H9 (cell line): ENCODE measurements around the gene PRKAR1A. TPM values are rescaled to one million over a fixed set of nuclear protein-coding genes. Genes with fewer than 3 reads are reported as not detected.

ENCODE experiments used
- DNase-seq: peaks from one replicate; pipeline ENCODE4 v3.0.0-alpha.2; 2017
- H2AFZ ChIP-seq: one replicate; pipeline ENCODE4 v1.6.1; 2013; ENCODE audit warnings: mild to moderate bottlenecking, low read length, control low read depth, moderate library complexity
- H2AK5ac ChIP-seq: 2 replicates; pipeline ENCODE4 v1.6.1; 2013; ENCODE audit warnings: low read length, control low read depth, mixed read lengths; ENCODE audit not compliant: insufficient read length
- H2BK120ac ChIP-seq: one replicate; pipeline ENCODE4 v1.6.1; 2013; ENCODE audit warnings: low read depth, mild to moderate bottlenecking, low read length, control low read depth, inconsistent platforms; ENCODE audit not compliant: poor library complexity, severe bottlenecking
- H2BK12ac ChIP-seq: 2 replicates; pipeline ENCODE4 v1.6.1; 2013; ENCODE audit warnings: low read length, control low read depth, mixed read lengths, low read depth; ENCODE audit not compliant: insufficient read length
- H2BK15ac ChIP-seq: 2 replicates; pipeline ENCODE4 v1.6.1; 2013; ENCODE audit warnings: low read depth, low read length, control low read depth
- H2BK20ac ChIP-seq: one replicate; pipeline ENCODE4 v1.6.1; 2013; ENCODE audit warnings: low read depth, mild to moderate bottlenecking, low read length, control low read depth, inconsistent platforms; ENCODE audit not compliant: poor library complexity, severe bottlenecking
- H2BK5ac ChIP-seq: 2 replicates; pipeline ENCODE4 v1.6.1; 2013; ENCODE audit warnings: low read length, control low read depth, mixed read lengths; ENCODE audit not compliant: insufficient read length
- H3K14ac ChIP-seq: 2 replicates; pipeline ENCODE4 v1.6.1; 2013; ENCODE audit warnings: low read length, control low read depth; ENCODE audit not compliant: insufficient read depth
- H3K18ac ChIP-seq: 2 replicates; pipeline ENCODE4 v1.6.1; 2013; ENCODE audit warnings: low read depth, mild to moderate bottlenecking, mixed read lengths, low read length, control low read depth; ENCODE audit not compliant: insufficient read length
- H3K23ac ChIP-seq: 2 replicates; pipeline ENCODE4 v1.6.1; 2013; ENCODE audit warnings: low read length, control low read depth, mixed read lengths, low read depth; ENCODE audit not compliant: insufficient read length
- H3K23me2 ChIP-seq: 2 replicates; pipeline ENCODE4 v1.6.1; 2013; ENCODE audit warnings: low read depth, mild to moderate bottlenecking, mixed read lengths, low read length, control low read depth; ENCODE audit not compliant: insufficient read length, poor library complexity, severe bottlenecking
- H3K27ac ChIP-seq: 2 replicates; pipeline ENCODE4 v1.5.1; 2013; ENCODE audit warnings: low read length, control low read depth, mixed read lengths, low read depth; ENCODE audit not compliant: insufficient read length
- H3K27me3 ChIP-seq: 2 replicates; pipeline ENCODE4 v1.6.1; 2013; ENCODE audit warnings: low read length, control low read depth, inconsistent platforms; ENCODE audit not compliant: insufficient read depth
- H3K4ac ChIP-seq: 2 replicates; pipeline ENCODE4 v1.6.1; 2013; ENCODE audit warnings: low read depth, mild to moderate bottlenecking, control low read depth, inconsistent platforms, low read length, moderate library complexity
- H3K4me1 ChIP-seq: 2 replicates; pipeline ENCODE4 v1.6.1; 2013; ENCODE audit warnings: low read length, control low read depth, inconsistent platforms; ENCODE audit not compliant: insufficient read depth
- H3K4me2 ChIP-seq: 2 replicates; pipeline ENCODE4 v1.6.1; 2013; ENCODE audit warnings: low read length, control low read depth, mixed read lengths; ENCODE audit not compliant: insufficient read length, insufficient read depth
- H3K56ac ChIP-seq: 2 replicates; pipeline ENCODE4 v1.6.1; 2013; ENCODE audit warnings: low read depth, mild to moderate bottlenecking, mixed read lengths, low read length, control low read depth; ENCODE audit not compliant: insufficient read length
- H3K79me1 ChIP-seq: 2 replicates; pipeline ENCODE4 v1.6.1; 2013; ENCODE audit warnings: low read depth, mild to moderate bottlenecking, moderate library complexity, low read length, control low read depth, inconsistent platforms; ENCODE audit not compliant: insufficient read depth, poor library complexity, severe bottlenecking
- H3K79me2 ChIP-seq: 2 replicates; pipeline ENCODE4 v1.6.1; 2013; ENCODE audit warnings: low read length, control low read depth, inconsistent platforms; ENCODE audit not compliant: insufficient read depth
- H3K9ac ChIP-seq: 2 replicates; pipeline ENCODE4 v1.6.1; 2013; ENCODE audit warnings: low read length, control low read depth, mixed read lengths; ENCODE audit not compliant: insufficient read length; ENCODE audit errors: extremely low read depth
- H3K9me3 ChIP-seq: one replicate; pipeline ENCODE4 v1.6.1; 2013; ENCODE audit warnings: low read depth, low read length, inconsistent platforms; ENCODE audit not compliant: control insufficient read depth
- H3T11ph ChIP-seq: one replicate; pipeline ENCODE4 v1.6.1; 2013; ENCODE audit warnings: mild to moderate bottlenecking, low read length, control low read depth, inconsistent platforms
- H4K20me1 ChIP-seq: one replicate; pipeline ENCODE4 v1.6.1; 2013; ENCODE audit not compliant: control insufficient read depth, insufficient read length, insufficient read depth
- H4K5ac ChIP-seq: 2 replicates; pipeline ENCODE4 v1.6.1; 2013; ENCODE audit warnings: low read depth, mild to moderate bottlenecking, mixed read lengths, low read length, control low read depth; ENCODE audit not compliant: insufficient read length
- H4K8ac ChIP-seq: replicated peaks from 2 replicates; pipeline ENCODE4 v1.6.1; 2013; ENCODE audit warnings: low read length, control low read depth, mixed read lengths, low read depth; ENCODE audit not compliant: insufficient read length
- H4K91ac ChIP-seq: 2 replicates; pipeline ENCODE4 v1.6.1; 2013; ENCODE audit warnings: low read depth, mild to moderate bottlenecking, moderate library complexity, mixed read lengths, low read length, control low read depth; ENCODE audit not compliant: insufficient read length
- H3K27ac Mint-ChIP-seq, 3 experiments: 2 replicates in 2 of 3; 3 replicates in 1 of 3; pipeline ENCODE4 v1.8.0; 2020 to 2021; ENCODE audit warnings: mixed read lengths in 3 of 3, mild to moderate bottlenecking in 1 of 3, moderate library complexity in 1 of 3
- H3K27me3 Mint-ChIP-seq: 2 replicates; pipeline ENCODE4 v1.8.0; 2021; ENCODE audit warnings: low read depth, mild to moderate bottlenecking, moderate library complexity, mixed read lengths
- H3K36me3 Mint-ChIP-seq, 3 experiments: 2 replicates in 2 of 3; 3 replicates in 1 of 3; pipeline ENCODE4 v1.8.0; 2020 to 2021; ENCODE audit warnings: low read depth in 3 of 3, mixed read lengths in 3 of 3; ENCODE audit not compliant: insufficient read depth in 1 of 3
- H3K4me1 Mint-ChIP-seq, 2 experiments: 2 replicates each; pipeline ENCODE4 v1.8.0; 2020; ENCODE audit warnings: mixed read lengths in 2 of 2
- H3K4me3 Mint-ChIP-seq, 2 experiments: 2 replicates in 1 of 2; 3 replicates in 1 of 2; pipeline ENCODE4 v1.8.0; 2020 to 2021; ENCODE audit warnings: mild to moderate bottlenecking in 2 of 2, mixed read lengths in 2 of 2, moderate library complexity in 1 of 2
- H3K9me3 Mint-ChIP-seq, 2 experiments: 2 replicates in 1 of 2; 3 replicates in 1 of 2; pipeline ENCODE4 v1.8.0; 2020; ENCODE audit warnings: mild to moderate bottlenecking in 2 of 2, mixed read lengths in 2 of 2, moderate library complexity in 1 of 2
- whole genome bisulfite sequencing: extraction: QIAGEN DNeasy Blood & Tissue Kit; methylation state at CpG from one replicate; pipeline ENCODE4 v1.1.7; 2013; ENCODE audit warnings: missing lambda C conversion rate, low lambda C conversion rate, mixed read lengths; ENCODE audit not compliant: insufficient read length; ENCODE audit errors: extremely low coverage; 5-methylcytosine and 5-hydroxymethylcytosine counted together
- total RNA-seq: library from RNA; stranded (reverse); gene quantifications from 2 replicates; pipeline ENCODE4 v1.2.1, GENCODE V29; 2021
- TF ChIP-seq, protein P1 (sequence below): fragments of 200-600 bp; sonication (generic); conservative IDR thresholded peaks from 3 replicates; pipeline ENCODE4 v1.8.0; 2021; ENCODE audit warnings: antibody characterized with exemption, mild to moderate bottlenecking

PRKAR1A gene
- total RNA-seq, 1 experiment from 2014 or later: 171 TPM

DNA sequence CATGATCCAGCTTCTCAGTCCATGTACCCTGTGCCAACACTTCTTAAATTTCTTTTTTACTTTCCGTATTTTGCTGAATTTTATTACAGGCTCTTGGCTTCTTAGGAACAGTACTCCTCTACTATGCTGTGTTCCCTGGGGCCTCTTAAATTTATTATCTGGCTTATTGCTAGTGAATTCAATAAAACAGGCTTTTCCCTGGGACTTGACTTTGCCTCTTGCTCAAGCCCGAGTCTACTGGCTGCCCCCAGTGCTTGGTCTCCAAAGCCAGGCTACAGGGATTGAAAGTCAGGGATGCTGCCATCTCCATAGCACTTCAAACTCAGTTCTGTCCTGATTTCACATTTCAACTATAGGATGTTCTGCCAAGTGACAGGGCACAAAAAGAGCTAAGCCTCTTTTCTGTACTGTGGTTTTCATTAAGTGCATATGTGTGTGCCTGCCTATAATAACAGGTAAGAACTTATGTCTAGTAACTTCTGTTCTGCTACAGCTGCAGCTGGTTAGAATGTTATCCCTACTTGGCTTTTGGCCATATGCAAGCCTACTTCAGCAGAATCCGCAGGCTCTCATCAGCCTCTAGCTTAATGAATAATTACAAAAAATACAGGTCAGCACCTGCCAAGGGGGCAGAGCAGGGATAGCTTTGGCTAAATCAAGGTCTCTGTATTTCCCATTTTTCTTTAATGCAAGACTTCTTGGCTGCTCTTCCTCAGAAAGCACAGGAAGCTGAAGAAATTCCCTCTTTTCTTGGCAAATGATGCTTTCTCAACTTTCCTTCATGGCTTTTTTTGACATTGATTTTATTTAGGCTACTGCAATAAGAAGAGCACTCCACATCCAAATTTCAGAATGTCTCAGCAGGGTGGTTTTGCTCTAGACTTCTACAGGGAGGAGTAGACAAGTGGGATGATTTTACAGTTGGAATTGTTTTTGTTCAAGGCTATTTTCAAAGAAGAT is 80.7 kb downstream of the PRKAR1A start:
- H2BK12ac ChIP-seq: no peak overlapping the region
- no peak overlapping the region for H3K56ac ChIP-seq
- no peak overlapping the region for H3K4me2 ChIP-seq
- Mint-ChIP-seq H3K4me3 (no peak overlapping the region), H3K9me3 (peaks cover 4 to 13% of the 10 kb centered on the region in 2 experiments; a peak in 3 of 5 replicates), H3K4me1 (peaks cover 16 to 26% of the 10 kb centered on the region in 2 experiments), H3K27ac (no peak overlapping the region), H3K36me3 (peaks cover 0 to 86% (median 62%) of the 10 kb centered on the region in 3 experiments; a peak in 5 of 7 replicates), H3K27me3 (no peaks in the 10 kb centered on the region; the same call in none of the 2 replicates)
- no peaks in the 10 kb centered on the region for H3K79me2 ChIP-seq
- H3K9ac ChIP-seq: no peak overlapping the region
- WGBS: no CpG with 5 or more reads among the region's 3 CpGs
- H3K79me1 ChIP-seq: no peaks in the 10 kb centered on the region
- no peak overlapping the region for H4K5ac ChIP-seq
- no peak overlapping the region for H4K8ac ChIP-seq
- H3K27ac ChIP-seq: no peak overlapping the region
- no peaks in the 10 kb centered on the region for H3K23me2 ChIP-seq
- H2BK120ac ChIP-seq: no peak overlapping the region
- H2BK5ac ChIP-seq: no peak overlapping the region
- no peak overlapping the region for H2BK15ac ChIP-seq
- no peak overlapping the region for H2AFZ ChIP-seq
- H3K9me3 ChIP-seq: no peaks in the 10 kb centered on the region
- no peak overlapping the region for H3K18ac ChIP-seq
- H3K4me1 ChIP-seq: no peaks in the 10 kb centered on the region; the same call in 1 of the 2 replicates
- H2BK20ac ChIP-seq: no peak overlapping the region
- DNase-seq: peak; percentile 24
- no peak overlapping the region for H3T11ph ChIP-seq
- H3K4ac ChIP-seq: no peak overlapping the region
- H4K91ac ChIP-seq: no peak overlapping the region
- H3K27me3 ChIP-seq: no peaks in the 10 kb centered on the region
- H3K14ac ChIP-seq: no peak overlapping the region
- TF ChIP-seq, protein P1, sequence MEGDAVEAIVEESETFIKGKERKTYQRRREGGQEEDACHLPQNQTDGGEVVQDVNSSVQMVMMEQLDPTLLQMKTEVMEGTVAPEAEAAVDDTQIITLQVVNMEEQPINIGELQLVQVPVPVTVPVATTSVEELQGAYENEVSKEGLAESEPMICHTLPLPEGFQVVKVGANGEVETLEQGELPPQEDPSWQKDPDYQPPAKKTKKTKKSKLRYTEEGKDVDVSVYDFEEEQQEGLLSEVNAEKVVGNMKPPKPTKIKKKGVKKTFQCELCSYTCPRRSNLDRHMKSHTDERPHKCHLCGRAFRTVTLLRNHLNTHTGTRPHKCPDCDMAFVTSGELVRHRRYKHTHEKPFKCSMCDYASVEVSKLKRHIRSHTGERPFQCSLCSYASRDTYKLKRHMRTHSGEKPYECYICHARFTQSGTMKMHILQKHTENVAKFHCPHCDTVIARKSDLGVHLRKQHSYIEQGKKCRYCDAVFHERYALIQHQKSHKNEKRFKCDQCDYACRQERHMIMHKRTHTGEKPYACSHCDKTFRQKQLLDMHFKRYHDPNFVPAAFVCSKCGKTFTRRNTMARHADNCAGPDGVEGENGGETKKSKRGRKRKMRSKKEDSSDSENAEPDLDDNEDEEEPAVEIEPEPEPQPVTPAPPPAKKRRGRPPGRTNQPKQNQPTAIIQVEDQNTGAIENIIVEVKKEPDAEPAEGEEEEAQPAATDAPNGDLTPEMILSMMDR: no peak
- no peak overlapping the region for H3K23ac ChIP-seq
- H2AK5ac ChIP-seq: no peak overlapping the region
- H4K20me1 ChIP-seq: no peaks in the 10 kb centered on the region
